NB4 (cell line): ENCODE measurements around the gene TFEB.

Experiments
- CTCF ChIP-seq: IDR thresholded peaks from one replicate; pipeline ENCODE4 v1.5.1; 2012; ENCODE audit warnings: low read depth, low read length
- MAX ChIP-seq: IDR thresholded peaks from 2 replicates; pipeline ENCODE4 v1.6.1; 2011; ENCODE audit warnings: low read depth, low read length
- MYC ChIP-seq: IDR thresholded peaks from 2 replicates; pipeline ENCODE4 v1.6.1; 2011; ENCODE audit warnings: low read depth, low read length
- POLR2A ChIP-seq: IDR thresholded peaks from 2 replicates; pipeline ENCODE4 v1.6.1; 2011; ENCODE audit warnings: mild to moderate bottlenecking; ENCODE audit not compliant: insufficient read length; ENCODE audit errors: extremely low read depth

GRCh38 chr6:41706876-41707564 lies 28.4 kb downstream of the TFEB start:
- TF ChIP-seq POLR2A (no peak), CTCF (no peak), MAX (no peak), MYC (no peak)
